OCI-M1 (cell line): Measurements from ENCODE around the gene CFLAR.
A peak's percentile ranks its signal among the peaks of the same experiment; 100 is the strongest.
"Not testable (repeated sequence)": the region's sequence is repeated elsewhere in the genome, so short reads cannot be mapped to it uniquely, and the experiment has no call there.

Source experiments
- DNase-seq: peaks from one replicate; lab custom pipeline; 2025; lab: John Stamatoyannopoulos, UW

CFLAR gene

DNA sequence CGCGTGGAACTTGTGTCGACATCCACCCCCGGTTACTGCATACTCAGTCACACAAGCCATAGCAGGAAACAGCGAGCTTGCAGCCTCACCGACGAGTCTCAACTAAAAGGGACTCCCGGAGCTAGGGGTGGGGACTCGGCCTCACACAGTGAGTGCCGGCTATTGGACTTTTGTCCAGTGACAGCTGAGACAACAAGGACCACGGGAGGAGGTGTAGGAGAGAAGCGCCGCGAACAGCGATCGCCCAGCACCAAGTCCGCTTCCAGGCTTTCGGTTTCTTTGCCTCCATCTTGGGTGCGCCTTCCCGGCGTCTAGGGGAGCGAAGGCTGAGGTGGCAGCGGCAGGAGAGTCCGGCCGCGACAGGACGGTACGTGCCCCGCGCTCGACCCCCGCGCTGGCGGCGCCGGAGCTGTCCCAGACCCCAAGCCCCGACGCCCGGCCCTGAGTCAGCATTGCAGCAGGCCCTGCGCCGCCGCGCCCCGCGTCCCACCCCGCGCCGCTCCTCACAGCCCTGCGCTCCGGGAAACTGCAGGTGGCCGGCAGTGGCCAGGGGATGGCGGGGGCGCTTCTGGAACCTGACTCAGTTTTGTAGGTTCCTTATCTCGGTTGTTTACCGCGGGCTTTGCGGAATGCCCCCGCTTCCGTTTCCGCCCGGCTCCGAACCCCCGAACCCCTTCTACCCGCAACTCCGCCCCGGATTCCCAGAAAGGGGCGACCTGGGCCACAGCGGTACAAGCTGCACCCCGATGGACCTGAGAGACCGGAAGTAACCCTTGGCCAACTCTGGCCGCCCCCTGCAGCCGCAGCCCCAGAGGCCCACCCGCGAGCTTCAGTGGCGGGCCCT lies at the start of gene CFLAR:
Gene CFLAR (plus strand): TSS at position 50 of the 844 bp plus-strand sequence. CDS start 13,702 bp downstream, outside the sequence.
- DNase-seq: peak; percentile 87

DNA sequence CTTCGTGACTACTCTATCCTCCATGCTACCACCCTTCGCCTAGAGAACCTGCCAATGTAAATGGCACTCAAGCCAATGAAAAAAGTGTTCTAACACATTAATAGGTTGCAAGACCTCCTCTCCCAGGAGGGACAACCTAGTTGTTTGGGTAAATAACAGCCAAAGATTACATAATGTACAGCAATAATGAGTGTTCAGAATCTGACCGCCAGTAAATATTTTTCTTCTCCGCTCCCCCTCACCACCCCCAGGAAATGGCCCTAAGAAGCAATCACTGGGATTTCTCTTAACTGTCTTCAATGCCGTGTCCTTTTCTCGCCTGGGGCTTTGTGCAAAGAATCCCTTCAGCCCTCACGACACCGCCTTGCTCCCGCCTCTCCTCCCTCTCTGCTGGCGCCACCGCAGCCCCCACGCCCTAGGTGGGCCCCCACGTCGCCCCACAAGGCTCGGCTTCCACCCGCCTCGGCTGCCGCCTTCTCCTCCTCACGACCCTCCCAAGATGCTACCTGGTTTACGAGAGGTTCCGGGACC lies 45.0 kb upstream of the CFLAR start:
- peak; percentile 74 for DNase-seq

DNA sequence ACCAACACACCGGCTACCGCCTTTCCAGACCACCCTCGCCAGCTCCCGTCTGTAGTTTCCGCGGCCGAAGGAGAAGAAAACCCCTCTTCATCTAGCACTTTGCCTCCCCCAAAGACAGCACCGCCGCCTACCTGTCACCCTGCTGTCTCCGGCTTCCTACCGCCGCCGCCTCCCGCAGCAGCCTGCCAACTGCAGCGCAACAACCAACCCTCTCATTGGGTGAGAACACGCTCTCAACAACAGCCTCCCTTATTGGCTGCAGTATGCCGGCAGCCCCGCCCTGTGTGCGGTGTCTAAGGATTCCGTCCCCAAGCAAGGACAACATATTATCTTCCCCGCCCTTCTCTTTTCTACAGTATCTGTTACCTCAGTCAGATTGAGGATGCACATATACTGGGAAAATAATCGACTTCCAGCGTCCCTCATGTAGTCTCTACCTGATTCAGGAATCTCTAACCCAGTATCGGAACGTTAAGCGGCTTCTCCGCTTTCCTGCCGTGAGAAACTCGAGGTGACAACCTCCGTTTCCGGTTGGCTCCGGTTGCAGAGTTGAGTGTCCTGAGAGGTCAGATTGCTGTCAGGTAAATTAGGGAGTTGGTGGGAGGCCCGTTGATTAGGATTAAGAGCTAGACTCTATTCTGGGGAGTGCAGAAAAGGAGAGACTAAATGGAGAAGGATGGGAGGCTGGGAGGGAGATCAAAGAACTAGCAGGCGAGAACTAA lies 44.3 kb upstream of the CFLAR start, which contains the start of the genes HYCC2 and NDUFB3:
Gene HYCC2 (minus strand): TSS at position 193 of the 722 bp plus-strand sequence. CDS start 47,662 bp downstream, outside the sequence.
Gene NDUFB3 (plus strand): TSS at position 523 of the 722 bp plus-strand sequence. CDS start 6,882 bp downstream, outside the sequence.
- DNase-seq: peak; percentile 97

DNA sequence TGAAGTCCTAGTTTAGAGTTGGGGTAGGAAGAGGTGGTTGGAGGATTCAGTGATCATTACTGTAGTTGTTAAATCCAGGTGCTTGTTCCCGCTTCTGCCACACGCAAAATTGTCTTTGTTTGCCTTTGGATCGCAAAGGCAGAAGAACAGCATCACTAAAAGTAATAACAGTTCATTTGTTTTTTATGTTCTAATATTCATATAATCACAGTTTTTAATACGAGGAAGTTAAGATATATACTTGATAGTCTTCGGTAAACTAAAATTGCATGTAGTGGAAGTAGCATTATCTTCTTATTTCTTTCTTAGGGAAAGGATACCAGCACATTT lies 43.8 kb upstream of the CFLAR start:
- no peak for DNase-seq

DNA sequence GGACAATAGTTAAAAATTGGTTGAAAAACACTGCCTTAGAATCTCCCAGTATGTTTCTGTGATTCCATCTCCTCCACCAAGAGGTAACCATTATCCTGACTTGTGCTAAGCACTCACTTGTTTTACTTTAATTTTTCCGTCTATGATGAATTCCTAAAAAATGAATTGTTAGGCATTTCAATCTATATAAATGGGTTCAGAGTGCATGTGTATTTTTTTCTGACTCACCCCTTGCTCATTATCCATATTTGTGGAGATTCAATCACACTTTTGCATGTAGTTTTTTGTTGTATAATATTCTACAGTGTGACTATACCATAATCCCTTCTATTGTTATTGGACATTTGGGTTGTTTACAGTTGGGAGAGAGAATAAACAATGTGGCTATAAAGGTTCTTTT lies 42.9 kb upstream of the CFLAR start:
- no peak for DNase-seq

DNA sequence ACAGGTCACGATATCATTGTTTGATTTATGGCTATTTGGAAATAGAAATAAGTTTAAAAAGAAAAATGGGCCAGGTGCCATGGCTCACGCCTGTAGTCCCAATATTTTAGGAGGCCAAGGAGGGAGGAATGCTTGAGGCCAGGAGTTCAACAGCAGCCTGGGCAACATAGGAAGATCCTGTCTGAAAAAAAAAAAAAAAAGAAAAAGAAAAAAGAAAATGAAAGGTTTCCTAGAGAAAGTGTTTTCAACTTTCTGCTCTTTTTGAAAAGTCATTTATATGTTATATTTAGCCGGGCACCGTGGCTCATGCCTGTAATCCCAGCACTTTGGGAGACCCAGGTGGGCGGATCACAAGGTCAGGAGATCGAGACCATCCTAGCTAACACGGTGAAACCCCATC lies 41.0 kb upstream of the CFLAR start:
- no peak for DNase-seq

DNA sequence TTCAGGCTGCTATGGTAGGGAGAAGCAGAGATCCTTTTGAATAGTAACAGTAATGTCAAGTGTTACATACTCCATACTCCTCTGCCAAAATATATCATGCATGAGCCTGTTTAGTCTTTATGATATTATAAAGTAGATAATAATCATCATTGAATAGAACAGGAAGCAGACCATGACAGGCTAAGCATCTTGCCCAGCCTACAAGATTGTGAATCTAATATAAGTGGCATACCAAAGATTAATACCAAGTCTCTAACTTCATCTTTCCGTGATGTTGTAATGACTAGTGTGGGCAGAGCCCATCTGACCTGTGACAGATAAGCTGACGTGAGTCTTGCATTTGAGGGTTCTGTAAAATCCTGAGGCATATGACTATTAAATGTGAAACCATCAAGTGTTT lies 31.1 kb upstream of the CFLAR start:
- peak; percentile 20 for DNase-seq

DNA sequence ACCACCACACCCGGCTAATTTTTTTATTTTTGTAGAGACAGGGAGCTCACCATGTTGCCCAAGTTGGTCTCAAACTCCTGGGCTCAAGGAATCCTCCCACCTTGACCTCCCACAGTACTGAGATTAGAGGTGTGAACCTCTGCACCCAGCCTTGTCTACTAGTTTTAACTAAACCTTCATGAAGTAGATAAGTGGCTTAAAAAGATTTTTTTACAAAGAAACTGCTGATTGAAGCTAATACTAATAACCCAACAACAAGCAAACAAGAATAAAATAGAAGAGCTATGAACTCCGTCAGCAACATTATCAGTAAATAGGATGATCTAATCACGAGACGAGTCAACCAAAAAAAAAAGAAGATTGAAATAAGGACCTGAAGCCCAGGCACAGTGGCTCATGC lies 25.4 kb upstream of the CFLAR start:
- no peak for DNase-seq

DNA sequence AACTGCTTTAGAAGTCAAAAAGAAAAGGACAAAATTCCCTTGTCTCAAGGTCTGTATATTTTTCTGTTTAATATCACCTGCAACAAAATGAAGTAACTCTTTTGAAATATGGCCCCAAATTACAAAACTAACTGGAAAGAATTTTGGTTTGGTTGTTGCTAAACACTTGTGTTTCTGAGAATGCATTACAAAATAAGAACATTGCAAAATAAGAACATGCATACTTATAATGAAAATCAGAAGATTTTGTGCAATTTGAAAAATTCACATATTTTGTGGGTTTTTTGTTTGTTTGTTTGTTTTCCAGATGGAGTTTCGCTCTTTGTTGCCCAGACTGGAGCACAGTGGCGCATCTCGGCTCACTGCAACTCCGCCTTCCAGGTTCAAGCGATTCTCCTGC lies 22.4 kb upstream of the CFLAR start:
- DNase-seq: no peak

DNA sequence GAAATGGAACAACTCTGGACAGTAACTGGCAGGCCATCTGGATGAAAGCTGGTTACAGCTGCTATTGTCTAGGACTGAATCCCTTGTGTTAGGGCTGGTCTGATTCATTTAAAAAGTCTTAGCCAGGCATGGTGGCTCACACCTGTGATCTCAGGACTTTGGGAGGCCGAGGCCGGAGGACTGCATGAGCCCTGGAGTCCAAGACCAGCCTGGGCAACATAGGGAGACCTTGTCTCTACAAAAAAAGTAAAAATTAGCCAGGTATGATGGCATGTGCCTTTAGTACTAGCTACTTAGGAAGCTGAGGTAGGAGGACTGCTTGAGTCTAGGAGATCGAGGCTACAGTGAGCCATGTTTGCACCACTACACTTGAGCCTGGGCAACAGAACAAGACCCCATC lies 15.5 kb upstream of the CFLAR start:
- no peak for DNase-seq

DNA sequence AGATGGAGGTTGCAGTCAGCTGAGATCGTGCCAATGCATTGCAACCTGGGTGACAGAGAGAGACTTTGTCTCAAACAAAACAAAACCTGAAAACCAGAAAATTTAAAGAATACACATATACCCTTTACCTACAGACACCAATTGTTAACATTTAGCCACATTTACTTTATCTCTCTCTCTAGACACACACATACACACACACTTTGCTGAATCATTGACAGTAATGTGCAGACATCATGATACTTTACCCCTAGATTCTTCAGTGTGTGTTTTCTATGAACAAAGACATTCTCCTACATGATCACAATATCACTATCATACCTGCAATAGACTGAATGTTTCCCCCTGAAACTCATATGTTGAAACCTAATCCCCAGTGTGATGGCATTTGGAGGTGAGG lies 10.2 kb upstream of the CFLAR start:
- no peak for DNase-seq

DNA sequence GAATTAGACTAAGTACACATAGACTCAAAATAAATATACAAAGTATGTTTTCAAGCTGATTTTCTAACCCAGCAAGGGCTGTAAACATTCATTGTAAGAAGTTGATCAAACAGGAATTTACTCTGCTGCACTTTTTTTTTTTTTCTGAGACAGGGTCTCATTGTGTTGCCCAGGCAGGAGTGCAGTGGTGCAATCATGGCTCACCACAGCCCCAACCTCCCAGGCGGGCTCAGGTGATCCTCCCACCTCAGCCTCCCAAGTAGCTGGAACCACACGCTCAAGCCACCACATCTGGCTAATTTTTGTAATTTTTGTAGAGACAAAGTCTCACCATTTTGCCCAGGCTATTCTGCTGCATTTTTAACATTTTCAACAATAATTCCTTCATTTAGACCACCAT lies 8.3 kb upstream of the CFLAR start:
- DNase-seq: no peak

DNA sequence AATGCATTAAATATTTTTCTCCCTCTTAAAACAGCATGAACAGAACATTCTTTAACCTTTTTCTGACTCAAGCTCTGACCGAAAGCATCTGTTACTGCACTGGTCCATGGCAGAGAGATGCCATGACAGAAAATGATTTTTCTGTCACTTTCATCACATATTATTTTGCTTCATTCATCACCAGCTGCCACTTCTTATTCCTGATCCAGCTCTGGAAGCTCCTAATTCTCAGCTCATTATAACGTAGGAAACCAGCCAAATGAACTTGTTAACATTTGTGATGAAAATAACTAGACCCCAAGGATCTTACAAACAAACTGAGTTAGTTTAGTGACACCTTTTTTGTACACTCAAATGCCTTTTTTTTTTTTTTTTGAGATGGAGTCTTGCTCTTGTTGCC lies 7.6 kb upstream of the CFLAR start:
- no peak for DNase-seq

DNA sequence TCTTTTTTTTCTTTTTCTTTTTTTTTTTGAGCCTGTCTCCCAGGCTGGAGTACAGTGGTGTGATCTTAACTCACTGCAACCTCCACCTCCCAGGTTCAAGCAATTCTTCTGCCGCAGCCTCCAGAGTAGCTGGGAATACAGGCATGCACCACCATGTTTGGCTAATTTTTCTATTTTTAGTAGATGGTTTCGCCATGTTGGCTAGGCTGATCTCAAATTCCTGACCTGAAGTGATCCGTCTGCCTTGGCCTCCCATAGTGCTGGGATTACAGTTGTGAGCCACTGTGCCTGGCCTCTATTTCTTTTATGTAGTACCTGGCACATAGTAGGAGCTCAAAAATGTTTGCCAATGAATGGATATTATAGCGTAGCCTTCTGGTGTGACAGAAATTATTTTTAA lies 6.8 kb upstream of the CFLAR start:
- DNase-seq: no peak

DNA sequence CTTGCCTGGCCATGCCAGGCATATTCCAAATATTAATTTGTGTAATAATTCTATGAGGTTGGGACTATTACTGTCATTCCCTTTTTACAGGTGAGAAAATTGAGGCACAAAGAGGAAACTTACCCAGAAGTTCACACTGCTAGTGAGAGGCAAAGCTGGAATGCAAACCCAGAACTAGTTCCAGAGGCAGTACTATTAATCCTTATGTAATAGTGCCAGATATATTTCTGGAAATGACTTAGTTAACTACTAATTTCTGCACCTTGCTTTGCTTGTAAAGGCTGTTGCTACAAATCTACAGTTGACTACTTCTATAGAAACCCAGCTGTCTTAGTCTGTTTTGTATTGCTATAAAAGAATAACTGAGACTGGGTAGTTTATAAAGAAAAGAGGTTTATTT lies 5.3 kb upstream of the CFLAR start:
- no peak for DNase-seq

DNA sequence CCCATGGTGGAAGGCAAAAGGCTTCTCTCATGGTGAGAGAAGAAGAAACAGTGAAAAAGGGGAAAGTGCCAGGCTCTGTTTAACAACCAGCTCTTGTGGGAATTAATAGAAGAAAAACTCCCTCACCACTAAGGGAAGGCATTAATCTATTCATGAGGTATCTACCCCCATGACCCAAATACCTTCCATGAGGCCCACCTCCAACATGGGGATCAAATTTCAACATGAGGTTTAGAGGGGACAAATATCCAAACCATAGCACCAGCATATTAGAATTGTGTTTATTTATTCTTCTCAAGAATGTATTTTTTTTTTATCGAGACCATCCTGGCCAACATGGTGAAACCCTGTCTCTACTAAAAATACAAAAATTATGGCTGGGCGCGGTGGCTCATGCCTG lies 4.9 kb upstream of the CFLAR start:
- no peak for DNase-seq

DNA sequence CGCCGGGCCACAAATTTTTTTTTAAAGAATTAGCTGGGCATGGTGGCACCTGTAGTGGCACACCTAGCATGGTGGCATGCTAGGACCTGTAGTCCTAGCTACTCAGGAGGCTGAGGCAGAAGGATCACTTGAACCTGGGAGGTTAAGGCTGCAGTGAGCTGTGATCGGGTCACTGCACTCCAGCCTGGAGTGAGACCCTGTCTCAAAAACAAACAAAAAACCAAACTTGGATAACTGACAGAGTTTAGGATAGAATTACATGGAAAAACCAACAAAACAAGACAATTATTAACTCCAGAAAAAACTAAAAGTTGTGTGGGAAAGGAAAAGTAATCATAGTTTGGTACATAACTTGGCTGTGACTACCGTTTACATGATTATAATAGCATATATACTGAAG lies 1.6 kb upstream of the CFLAR start:
- no peak for DNase-seq

DNA sequence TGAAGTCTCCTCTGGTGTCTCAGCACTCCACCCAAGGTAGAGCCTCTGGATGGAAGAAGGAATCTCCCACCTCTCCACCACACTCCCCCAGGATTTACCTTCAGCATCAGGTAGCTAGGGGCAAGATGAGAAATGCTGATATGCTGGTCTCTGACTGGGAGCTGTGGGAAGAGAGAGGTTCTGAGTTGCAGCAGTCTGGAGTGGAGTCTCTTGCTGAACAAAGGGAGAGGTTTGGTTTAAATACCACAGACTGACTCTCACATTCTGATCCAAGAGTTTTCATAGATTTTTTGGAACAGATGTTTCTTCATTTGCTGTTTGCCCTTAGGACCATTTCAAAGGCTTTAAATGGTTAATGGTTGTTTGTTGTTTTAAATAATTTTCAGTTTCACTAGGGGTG lies 1.1 kb upstream of the CFLAR start:
- DNase-seq: no peak

DNA sequence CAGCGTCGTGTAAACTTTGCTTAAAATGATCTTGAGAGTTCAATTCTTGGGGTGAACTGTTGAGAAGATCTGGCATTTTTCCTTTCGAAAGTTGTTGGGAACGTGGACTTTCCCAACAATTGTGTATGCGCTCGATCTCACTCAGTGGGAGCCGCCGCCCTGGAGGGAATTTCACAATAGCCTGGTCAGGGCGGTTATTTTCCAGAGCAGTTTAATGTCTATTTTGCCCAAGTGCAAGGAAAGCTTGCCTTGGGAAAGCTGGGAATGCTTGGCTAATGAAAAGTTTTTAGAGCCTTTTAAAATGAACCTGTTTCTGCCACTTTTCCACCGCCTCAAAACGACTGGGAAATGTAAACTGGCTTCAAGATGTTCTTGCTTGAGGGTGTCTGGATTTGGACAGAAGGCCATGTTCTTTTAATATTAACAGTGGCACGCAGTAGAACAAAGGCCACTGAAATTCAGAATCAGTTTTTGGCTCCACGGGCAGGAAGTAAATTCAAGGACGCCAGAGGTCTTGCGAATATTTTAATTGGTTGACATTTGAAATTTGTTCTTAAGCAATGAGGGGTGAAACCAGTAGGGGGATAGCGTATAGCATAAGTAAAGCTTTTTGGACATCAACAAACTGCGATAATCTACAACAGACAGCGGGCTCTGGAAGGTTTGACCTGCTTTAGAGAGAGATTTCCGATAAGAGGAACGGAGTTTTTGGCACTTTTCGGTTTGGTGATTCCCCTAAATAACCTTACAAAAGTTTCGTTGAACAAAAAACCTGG lies 1.2 kb downstream of the CFLAR start:
- peak; percentile 95 for DNase-seq

DNA sequence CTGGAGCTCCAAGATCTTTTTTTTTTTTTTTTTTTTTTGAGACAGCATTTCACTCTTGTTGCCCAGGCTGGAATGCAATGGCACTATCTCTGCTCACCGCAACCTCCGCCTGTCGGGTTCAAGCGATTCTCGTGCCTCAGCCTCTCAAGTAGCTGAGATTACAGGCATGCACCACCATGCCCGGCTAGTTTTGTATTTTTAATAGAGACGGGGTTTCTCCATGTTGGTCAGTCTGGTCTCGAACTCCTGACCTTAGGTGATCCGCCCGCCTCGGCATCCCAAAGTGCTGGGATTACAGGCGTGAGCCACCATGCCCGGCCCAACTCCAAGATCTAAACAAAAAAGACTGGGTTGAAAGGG lies 1.8 kb downstream of the CFLAR start:
- DNase-seq: not testable (repeated sequence)

DNA sequence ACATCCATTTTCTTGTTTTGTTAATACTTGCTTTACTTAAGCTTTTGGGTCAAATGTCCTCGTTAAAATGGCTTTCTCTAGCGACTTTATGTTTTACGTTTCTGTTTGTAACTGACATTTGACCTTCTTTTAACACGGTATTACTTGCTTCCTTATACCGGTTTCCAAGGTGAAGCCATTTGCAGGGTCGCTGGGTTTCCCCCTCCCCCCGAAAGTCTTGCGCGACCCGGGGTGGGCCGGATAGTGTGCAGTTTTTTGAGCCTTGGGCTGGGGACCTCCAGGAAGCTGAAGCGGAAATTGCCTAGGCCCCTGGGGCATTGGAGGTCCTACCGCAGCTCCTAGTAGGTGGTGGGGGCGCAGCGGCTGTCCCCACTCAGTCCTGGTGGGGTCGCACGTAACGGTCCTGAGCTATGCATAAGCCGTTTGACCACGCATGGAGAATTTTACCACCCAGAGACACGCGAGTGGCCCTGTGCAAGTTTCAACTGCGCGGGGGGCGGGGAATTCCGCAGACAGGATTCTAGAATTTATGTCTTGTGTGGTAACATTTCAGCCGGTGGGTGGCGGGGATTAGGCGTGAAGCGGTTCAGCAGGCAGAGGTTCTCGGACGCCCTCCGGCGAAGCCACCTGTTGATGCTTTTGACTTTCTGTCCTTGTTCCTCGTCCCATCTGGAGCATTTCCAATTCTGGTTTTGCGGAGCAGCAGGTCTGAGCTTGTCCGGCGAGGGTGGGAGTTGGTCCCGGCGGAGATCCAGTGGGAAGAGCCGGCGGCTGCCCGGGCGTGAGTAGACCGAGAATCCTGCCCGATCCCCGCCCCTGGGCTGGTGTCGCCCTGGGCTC lies 2.4 kb downstream of the CFLAR start:
- peak; percentile 97 for DNase-seq
